HTERT RPE-1 (cell line): ENCODE data around the gene SLC16A10.
"Not testable (repeated sequence)": the region's sequence is repeated elsewhere in the genome, so short reads cannot be mapped to it uniquely, and the experiment has no call there.

Experiments used
- in situ Hi-C: fragments of 300-500 bp; cut with MboI; formaldehyde crosslinking; loops from 4 replicates; pipeline ENCODE4 v1.14.3; 2020; ENCODE audit warnings: low sequenced_read_pairs

SLC16A10 gene, protein sequence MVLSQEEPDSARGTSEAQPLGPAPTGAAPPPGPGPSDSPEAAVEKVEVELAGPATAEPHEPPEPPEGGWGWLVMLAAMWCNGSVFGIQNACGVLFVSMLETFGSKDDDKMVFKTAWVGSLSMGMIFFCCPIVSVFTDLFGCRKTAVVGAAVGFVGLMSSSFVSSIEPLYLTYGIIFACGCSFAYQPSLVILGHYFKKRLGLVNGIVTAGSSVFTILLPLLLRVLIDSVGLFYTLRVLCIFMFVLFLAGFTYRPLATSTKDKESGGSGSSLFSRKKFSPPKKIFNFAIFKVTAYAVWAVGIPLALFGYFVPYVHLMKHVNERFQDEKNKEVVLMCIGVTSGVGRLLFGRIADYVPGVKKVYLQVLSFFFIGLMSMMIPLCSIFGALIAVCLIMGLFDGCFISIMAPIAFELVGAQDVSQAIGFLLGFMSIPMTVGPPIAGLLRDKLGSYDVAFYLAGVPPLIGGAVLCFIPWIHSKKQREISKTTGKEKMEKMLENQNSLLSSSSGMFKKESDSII

DNA sequence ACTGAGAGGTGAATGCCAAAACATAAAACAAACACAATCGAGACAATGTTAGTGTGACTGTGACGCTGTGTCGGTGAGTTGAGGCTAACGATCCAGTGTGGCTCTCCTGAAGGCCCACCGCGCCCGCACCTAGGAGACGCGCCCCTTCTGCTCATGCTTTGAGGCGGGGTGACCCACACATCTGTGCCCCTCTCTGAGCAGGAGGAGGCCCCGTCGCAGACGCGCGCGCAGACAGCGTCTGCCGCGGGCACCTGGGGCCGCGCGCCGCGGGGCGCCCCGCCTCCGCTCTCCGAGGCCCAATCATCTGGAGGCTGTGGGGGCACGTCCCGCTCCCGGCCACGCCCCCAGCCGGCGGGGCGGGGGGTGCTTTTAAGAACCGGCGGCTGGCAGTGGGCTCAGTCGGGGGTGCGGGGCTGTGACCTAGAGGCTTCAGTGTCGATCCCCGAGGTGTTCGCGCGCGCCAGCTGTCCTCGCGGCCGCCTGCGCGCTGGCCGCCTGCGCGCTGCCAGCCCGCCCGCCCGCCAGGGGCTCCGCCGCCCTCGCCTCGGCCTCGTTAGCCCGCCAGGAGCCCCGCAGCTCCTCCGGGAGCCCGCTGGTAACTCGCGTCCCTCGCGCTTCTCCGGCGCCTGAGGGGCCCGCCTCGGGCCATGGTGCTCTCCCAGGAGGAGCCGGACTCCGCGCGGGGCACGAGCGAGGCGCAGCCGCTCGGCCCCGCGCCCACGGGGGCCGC lies at the start of gene SLC16A10:
Gene SLC16A10, plus strand, starts transcription at position 398 of the 730 bp plus-strand sequence. Its CDS starts 250 bp downstream, at position 648.
- in situ Hi-C loops: no loop called here

DNA sequence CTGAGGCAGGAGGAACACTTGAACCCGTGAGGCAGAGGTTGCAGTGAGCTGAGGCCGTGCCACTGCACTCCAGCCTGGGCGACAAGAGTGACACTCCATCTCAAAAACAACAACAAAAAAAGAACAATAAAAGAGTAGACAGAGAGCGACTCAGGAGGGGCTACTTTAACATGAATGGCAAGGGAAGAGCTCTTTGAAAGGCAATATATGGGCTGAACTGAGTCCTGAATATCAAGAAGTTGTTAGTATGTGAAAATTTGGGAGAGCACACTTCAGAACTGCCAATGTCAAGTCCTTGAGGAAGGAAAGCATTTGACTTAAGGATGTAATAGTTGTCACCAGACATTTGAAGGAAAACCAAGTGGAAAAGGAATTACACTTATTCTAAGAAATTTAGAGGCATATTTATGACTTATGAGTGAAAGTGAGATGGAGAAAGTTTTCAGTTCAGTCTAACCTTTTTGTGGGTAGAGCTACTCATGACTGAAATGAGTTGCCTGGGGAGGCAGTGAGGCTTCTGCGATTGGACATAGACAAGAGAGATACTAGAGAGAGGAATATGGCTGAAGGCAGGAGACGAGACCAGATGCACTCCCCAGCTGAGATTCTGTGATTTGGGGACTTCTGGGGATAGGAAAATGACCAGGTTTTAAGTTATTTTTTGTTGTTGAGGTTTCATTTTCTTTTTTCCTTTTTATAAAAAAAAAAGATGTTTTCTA lies 48.6 kb upstream of the SLC16A10 start:
- in situ Hi-C loops: no loop called here

DNA sequence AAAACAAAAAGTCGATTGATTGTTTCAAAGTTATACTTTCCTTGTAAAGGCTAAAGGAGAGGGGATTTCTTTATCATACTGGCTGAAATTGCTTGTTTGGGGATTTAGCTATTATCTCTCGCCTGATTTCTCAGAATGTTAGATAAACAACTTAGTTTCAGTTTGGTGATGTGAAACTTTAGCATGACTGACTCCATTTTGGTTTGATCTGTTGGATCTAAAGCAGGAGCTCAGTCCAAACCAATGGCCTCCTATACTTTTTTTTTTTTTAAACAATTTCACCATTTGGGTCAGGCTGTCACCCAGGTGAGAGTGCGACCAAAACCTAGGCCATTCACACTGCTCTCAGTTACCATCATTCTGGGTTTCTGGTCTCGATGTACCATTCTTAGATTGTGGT lies 45.4 kb upstream of the SLC16A10 start:
- in situ Hi-C loops: no loop called here

DNA sequence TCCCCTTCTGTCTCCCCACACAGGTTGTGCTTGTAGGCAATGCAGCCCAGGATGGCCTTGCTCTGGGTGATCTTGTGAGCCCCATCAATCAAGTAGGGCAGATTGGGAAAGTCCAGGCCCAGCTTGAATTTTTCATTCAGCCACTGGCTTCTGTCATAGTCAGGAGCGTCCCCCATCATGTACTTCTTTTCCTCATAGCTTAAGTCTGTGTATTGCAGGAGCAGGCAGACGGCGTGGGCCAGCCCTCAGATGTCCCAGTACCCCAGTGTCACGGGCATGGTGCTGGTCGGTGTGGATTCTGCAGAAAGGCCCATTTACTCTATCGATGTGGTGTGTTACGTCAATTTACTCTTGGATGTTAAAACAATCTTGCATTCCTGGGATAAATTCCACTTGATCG lies 40.1 kb upstream of the SLC16A10 start:
- in situ Hi-C loops: no loop called here

DNA sequence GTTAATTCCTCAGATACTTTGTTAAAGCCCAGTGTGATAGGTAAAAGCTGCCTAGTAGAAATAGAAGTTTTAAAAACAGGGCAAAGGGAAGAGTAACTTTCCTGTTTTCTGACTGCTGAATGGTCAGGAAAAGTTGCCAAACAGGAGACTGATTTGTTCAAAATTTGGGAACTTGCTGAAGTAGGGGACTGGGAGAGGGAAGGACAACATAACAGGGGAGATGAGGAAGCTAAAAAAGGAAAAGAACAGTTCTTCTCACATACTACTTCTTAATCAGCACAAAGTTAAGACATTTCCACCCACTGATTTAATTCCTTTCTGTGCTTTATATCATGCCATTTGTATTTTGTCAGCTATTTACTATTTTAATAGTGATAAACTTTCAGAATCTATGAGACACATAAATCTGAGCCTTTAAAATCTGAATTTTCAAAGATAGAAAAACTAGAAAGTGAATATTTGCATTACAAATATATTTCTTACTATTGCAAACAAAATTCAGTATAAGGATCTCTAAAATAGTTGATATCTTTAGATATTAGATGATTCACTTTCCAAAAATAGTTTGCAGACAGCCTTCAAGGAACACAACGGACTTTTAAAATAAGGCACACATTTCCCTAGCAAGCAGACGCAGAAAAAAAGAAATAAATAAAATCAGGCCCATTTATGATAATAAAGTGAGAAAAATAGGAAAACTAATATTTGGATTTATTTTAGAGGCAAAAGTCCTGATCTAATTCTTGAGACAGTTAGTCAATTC lies 36.9 kb upstream of the SLC16A10 start:
- in situ Hi-C loops: no loop called here

DNA sequence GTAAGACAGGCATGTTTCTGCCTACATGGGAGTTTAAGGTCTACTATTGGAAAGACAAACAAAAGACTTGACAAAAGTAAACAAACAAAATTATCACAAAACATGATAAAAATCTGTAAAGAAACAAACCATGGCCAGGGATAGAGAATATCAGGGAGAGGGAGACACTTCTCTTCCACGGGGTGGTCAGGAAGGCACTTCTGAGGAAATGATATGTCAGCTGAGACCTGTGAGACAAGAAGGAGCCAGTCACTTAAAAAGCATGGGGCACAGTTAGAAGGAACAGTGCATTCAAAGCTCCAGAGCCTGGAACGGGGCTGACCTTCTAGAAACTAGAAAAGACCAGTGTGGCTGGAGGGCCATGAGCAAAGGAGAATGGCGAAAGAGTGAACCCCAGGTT lies 35.1 kb upstream of the SLC16A10 start:
- in situ Hi-C loops: no loop called here

DNA sequence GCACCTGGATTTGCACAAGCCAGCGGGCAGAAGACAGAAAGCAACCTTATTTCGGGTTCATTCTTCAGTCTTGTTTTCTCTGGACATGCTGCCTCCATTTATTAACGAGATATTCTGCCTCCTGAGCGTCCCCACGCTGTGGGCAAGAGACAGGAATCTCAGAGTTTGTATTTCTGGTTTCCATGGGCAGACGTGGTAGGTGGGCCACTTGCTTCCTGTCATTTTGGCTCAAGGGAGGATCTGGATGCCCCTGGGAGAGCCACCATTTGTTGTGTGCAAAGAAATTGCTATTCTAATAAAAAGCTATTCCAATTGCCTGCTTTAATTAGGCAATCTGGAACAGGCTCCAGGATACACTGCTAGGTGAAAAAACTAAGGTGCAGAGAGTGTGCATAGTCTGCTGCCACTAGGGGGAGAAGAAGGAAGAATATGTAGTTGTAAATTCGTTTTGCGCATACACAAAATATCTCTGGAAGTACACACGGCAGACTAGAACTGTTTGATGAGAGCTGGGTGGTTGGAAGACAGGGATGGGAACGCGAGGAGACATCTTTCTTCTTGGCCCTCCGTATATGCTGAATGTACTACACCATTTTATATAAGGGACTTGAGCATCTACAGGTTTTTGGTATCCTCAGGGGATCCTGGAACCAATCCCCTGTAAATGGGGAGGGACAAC lies 30.1 kb upstream of the SLC16A10 start:
- in situ Hi-C loops: no loop called here

DNA sequence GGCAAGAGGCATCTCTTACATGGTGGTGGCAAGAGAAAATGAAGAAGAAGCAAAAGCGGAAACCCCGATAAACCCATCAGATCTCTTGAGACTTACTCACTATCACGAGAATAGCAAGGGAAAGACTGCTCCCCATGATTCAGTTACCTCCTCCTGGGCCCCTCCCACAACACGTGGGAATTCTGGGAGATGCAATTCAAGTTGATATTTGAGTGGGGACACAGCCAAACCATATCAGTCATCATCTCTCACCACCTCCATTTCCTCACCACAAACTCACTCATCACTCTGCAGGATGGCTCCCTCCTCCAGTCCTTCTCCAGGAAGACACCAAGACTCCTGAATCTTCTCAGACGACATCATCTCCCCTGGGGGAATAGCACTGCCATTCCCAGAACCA lies 25.8 kb upstream of the SLC16A10 start:
- in situ Hi-C loops: no loop called here

DNA sequence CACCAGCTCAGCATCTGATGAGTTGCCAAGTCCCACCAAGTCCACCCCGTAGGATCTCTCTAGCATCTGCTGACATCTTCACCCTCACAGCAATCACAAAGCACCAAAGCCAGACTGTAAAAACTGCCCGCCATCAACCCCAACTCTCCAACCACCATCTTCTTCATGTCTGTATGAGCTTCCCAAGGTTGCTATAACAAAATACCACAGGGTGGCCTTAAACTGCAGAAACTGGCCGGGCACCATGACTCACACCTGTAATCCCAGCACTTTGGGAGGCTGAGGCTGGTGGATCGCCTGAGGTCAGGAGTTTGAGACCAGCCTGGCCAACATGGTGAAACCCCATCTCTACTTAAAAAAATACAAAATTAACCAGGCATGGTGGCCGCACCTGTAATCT lies 25.3 kb upstream of the SLC16A10 start:
- in situ Hi-C loops: not testable (repeated sequence)

DNA sequence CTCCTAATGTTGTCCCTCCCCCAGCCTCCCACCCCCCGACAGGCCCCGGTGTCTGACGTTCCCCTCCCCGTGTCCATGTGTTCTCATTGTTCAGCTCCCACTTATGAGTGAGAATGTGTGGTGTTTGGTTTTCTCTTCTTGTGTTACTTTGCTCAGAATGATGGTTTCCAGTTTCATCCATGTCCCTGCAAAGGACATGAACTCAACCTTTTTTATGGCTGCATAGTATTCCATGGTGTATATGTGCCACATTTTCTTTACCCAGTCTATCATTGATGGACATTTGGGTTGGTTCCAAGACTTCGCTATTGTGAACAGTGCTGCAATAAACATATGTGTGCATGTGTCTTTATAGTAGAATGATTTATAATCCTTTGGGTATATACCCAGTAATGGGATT lies 24.4 kb upstream of the SLC16A10 start:
- in situ Hi-C loops: not testable (repeated sequence)

DNA sequence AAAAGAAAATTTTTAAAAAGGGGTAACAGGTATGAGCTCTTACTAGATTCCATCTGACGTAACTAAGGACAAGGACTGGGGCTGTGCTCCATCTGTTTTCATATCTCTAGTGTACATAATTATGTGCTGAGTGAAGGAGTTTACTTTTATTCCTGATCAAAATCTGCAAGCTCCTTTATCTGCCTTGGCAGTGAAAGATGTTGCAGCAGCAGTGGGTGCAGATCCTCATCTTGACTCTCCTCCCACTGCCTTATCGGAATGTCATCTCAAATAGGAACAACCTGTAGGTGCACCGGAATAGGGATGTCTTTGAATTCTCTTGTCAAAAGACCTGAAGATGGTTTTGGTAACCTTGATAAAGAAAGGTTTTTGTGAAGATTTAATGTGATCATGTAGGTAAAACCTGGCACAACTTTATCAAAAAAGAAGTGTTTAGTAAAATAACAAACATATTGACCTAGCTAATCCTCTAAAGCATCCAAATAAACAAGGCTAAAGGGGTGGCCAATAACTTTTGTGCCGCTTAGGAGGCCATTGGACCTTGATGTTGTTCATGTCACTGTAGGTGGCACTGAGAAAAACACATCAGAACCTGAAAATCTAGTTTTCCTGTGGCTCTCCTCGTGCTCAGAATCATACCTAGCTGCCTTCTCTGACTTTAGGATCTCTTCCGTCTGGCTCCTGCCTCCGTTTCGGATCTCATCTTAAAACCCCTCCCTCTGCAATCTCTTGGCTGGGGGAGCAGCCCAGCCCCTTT lies 19.0 kb upstream of the SLC16A10 start:
- in situ Hi-C loops: no loop called here

DNA sequence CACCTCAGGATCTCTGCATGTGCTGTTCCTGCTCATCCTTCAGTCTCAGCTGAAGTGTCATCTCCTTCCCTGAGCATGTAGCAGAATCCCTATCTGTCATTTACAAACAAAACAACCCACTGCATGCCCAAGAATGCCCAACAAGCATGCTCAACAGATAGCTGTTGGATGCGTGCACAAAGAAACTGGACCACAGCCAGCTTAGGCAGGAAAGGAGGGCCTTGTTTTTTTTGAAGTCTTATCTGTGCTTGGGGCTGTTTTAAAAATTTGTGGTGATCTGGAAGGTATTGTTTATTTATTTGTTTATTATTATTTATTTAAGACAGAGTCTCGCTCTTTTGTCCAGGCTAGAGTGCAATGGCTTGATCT lies 18.5 kb upstream of the SLC16A10 start:
- in situ Hi-C loops: no loop called here

DNA sequence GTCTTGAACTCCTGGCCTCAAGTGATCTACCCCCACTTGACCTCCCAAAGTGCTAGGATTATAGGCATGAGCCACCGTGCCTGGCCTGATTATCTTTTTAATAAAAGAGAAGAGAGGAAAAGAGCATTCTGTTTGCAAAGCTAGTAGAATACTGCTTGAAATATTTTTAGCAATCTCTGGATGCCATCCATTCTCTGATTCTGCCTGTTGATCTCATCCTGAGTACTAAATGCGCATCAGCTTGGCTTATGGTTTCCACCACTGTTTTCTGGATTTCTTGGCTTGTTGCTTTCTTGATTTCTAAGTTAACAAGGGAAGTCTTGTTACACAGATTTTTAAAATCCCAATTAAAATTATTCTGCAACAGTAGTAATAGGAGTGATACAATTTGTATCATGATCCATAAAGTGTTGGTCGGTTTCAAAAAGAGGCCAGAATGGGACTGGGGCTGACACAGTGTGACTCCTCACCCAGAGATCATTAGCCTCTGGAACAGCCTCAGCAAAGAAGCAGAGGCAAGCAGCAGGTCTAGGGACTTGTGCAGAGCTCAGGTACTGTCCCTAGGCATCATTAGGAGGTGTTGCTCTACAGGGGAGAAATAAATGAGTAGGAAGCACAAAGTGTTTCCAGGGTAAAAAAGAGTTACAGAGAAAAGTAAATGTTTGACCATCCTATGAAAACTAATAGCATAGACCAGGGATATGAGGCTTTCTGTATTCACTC lies 17.8 kb upstream of the SLC16A10 start:
- in situ Hi-C loops: no loop called here

DNA sequence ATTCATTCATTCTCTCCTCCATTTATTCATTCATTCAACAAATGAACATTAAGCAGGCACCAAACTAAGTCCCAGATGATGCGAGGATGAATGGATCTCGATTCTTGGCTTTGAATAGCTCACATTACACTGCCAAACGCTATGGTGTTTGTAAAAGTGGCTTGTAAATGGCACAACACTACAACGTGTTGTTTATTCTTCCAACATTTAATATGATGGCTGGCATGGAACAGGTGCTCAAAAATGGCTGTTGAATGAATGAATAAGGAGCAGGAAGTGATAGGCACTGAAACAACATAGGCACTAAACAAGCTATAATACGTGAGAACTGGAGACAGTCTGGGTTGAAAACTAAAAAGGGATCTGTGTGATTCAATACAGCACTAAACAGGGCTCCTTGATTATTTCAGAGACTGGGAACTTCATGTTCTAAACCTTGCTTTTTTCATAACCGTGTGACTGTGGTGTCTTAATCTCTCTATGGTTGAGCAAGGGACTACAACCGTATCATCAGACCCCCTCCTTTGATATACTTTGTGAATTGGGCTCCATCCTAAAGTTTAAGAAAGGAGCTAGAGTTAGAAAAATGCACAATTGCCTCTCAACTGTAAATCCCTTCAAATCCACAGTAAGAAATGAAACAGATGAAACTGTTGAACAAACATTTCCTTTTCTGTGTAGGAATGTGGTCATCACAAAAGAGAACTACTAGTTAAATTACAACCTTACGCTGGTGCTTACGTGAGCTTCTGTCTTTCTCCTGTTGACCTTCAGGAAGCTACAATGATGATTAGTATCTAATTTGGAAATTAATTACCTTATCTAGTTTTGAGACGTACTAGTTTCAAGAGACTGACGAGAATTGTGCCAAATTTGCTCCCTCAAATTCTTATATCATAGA lies 16.9 kb upstream of the SLC16A10 start:
- in situ Hi-C loops: no loop called here

DNA sequence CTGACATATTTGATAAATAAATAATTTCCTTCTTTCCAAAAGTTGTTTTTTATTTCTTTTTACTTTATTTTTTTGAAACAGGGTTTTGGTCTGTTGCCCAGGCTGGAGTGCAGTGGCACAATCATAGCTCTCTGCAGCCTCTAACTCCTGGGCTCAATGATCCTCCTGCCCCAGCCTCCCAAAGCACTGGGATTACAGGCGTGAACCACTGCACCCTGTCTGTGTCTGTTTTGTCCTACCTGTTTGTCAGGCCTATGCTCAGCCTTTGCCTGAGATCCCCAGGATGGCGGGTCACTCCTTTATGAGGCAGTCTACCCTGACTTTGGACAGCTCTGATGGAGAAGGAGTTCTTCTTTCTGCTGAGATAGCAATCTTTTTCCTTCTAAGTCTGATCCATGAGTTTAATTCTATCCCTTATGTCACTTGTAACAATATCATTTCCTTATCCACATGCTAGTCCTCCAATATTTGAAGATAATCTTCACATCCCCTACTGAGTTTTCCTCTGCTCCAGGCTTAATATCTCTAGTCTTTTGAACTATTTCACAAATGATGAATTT lies 14.4 kb upstream of the SLC16A10 start:
- in situ Hi-C loops: no loop called here

DNA sequence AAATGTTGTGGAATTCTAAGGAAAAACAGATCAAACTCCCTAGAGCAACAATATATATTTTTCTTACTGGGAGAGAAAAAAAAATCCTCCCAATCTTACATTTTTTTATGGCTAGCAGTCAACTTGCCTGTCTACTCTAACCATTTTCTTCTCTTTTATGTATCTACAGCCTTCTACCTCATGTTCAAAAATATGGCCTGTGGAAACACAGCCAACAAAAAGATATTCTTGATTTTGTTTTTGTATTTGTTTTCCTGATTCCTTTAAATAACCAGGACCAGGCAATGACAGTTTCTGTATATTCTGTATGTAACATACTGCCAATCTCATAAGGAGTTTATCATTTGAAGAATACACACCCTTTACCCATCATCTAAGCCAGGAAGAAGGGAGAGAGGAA lies 13.0 kb upstream of the SLC16A10 start:
- in situ Hi-C loops: no loop called here

DNA sequence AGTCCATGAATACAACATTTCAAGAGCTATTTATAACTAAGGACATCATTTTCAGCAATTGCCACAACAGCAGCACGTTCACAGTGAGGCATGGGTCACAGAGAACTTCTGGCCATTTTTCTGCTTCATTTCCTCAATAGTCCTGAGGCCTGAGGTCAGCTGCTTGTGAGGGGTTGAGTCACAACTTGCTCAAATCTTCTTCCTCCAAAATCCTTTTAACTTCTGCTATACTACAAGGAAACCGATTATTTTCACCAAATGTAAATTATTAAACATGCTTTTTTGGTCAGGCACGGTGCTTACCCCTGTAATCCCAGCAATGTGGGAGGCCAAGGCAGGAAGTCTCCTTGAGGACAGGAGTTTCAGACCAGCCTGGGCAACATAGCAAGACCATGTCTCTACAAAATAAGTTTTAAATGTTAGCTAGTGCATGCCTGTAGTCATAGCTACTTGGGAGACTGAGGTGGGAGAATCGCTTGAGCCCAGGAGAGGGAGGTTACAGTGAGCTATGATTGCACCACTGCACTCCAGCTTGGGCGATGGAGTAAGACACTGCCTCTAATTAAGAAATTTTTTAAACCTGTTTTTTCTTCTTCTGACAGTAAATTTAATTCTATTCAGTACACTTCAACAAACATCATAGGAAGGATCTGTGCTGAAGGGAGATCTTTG lies 11.1 kb upstream of the SLC16A10 start:
- in situ Hi-C loops: no loop called here
